A673 (cell line): ENCODE results near the gene SVIL.

Source experiments
- EZH2 ChIP-seq: fragments of 200-600 bp; sonication (generic); IDR thresholded peaks from 2 replicates; pipeline ENCODE4 v1.6.1; 2017; ENCODE audit warnings: borderline replicate concordance, low read depth, mild to moderate bottlenecking, mixed read lengths, antibody characterized with exemption, low read length; ENCODE audit not compliant: poor library complexity, severe bottlenecking
- TF ChIP-seq, protein P1 (sequence below): fragments of 300-800, 200-600 bp; sonication (generic); conservative IDR thresholded peaks from 2 replicates; pipeline ENCODE4 v1.5.1; 2017; ENCODE audit warnings: low read depth, mild to moderate bottlenecking, antibody characterized with exemption, low read length, moderate library complexity, mixed read lengths

DNA sequence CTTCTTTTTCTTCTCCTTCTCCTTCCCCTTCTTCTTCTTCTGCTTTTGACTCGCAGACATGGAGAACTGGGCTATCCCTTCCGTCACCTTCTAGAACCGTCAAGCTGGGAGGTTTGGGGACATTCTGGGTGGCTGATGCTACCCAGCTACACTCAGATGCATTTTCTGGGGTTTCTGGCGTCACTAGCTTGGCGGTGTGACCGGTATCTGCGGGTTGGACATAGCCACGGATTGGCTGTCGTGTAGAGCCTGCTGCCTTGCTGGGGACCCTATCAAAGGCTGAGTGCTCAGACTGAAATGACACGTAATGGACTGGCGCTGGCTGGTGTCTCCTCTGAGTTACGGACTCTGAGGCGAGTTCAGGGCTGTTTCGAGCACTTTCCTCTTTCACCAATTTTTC lies 101.7 kb downstream of the SVIL start:
- TF ChIP-seq, protein P1, sequence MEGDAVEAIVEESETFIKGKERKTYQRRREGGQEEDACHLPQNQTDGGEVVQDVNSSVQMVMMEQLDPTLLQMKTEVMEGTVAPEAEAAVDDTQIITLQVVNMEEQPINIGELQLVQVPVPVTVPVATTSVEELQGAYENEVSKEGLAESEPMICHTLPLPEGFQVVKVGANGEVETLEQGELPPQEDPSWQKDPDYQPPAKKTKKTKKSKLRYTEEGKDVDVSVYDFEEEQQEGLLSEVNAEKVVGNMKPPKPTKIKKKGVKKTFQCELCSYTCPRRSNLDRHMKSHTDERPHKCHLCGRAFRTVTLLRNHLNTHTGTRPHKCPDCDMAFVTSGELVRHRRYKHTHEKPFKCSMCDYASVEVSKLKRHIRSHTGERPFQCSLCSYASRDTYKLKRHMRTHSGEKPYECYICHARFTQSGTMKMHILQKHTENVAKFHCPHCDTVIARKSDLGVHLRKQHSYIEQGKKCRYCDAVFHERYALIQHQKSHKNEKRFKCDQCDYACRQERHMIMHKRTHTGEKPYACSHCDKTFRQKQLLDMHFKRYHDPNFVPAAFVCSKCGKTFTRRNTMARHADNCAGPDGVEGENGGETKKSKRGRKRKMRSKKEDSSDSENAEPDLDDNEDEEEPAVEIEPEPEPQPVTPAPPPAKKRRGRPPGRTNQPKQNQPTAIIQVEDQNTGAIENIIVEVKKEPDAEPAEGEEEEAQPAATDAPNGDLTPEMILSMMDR = no peak
- TF ChIP-seq EZH2 = no peak
